PC-9 (cell line): ENCODE measurements around the gene NFASC. TPM values are rescaled to one million over a fixed set of nuclear protein-coding genes. Genes with fewer than 3 reads are reported as not detected.

Experiments
- BruUV-seq: library from RNA; stranded (reverse); fragments of 400-500 nt; replicated peaks from 2 replicates; lab custom pipeline; 2021; lab: Mats Ljungman, UMichigan
- CTCF ChIA-PET: fragments of 300-600 bp; sonication (Branson Sonifier 250); formaldehyde crosslinking; loops from one replicate; lab custom pipeline; 2022; ENCODE audit warnings: antibody characterized with exemption; lab: Charles Lee
- POLR2A ChIA-PET: fragments of 300-600 bp; sonication (Branson Sonifier 250); formaldehyde crosslinking; loops from one replicate; lab custom pipeline; 2022; ENCODE audit warnings: antibody characterized with exemption; ENCODE audit not compliant: unreplicated experiment; lab: Charles Lee
- DNase-seq, 2 experiments: peaks; one replicate each; pipeline versions ENCODE4 v3.0.0 to v3.0.0-alpha.2; 2015 to 2022; ENCODE audit warnings: mixed read lengths in 1 of 2
- H2AFZ ChIP-seq: fragments of 200-600 bp; sonication (generic); 2 replicates; pipeline ENCODE4 v1.8.1; 2017; ENCODE audit warnings: antibody characterized with exemption
- H3F3A ChIP-seq: fragments of 200-600 bp; sonication (generic); 2 replicates; pipeline ENCODE4 v1.8.1; 2017; ENCODE audit warnings: antibody characterized with exemption, mild to moderate bottlenecking, low read depth; ENCODE audit not compliant: insufficient read depth
- H3K27ac ChIP-seq: fragments of 200-600 bp; sonication (generic); 2 replicates; pipeline ENCODE4 v1.6.1; 2016; ENCODE audit warnings: mixed run types
- H3K27me3 ChIP-seq: fragments of 200-600 bp; sonication (generic); 2 replicates; pipeline ENCODE4 v1.6.1; 2016; ENCODE audit warnings: low read depth, mixed run types; ENCODE audit not compliant: insufficient read depth
- H3K36me3 ChIP-seq: fragments of 200-600 bp; sonication (generic); 2 replicates; pipeline ENCODE4 v1.6.1; 2016; ENCODE audit warnings: low read depth, mixed run types
- H3K4me1 ChIP-seq: fragments of 200-600 bp; sonication (generic); replicated peaks from 2 replicates; pipeline ENCODE4 v1.6.1; 2016; ENCODE audit warnings: mixed run types; ENCODE audit not compliant: insufficient read depth
- H3K4me2 ChIP-seq: fragments of 200-600 bp; sonication (generic); 2 replicates; pipeline ENCODE4 v1.6.1; 2017; ENCODE audit warnings: mixed run types
- H3K4me3 ChIP-seq: fragments of 200-600 bp; sonication (generic); 2 replicates; pipeline ENCODE4 v1.6.1; 2016; ENCODE audit warnings: mixed run types
- H3K79me2 ChIP-seq: fragments of 200-600 bp; sonication (generic); 2 replicates; pipeline ENCODE4 v1.6.1; 2017; ENCODE audit warnings: low read depth, mixed run types
- H3K9me2 ChIP-seq: fragments of 200-600 bp; sonication (generic); 2 replicates; pipeline ENCODE4 v1.8.1; 2017; ENCODE audit warnings: mild to moderate bottlenecking; ENCODE audit not compliant: insufficient read depth
- H3K9me3 ChIP-seq: fragments of 200-600 bp; sonication (generic); 2 replicates; pipeline ENCODE4 v1.8.1; 2016; ENCODE audit warnings: low read depth; ENCODE audit not compliant: insufficient read depth
- H4K20me1 ChIP-seq: fragments of 200-600 bp; sonication (generic); 2 replicates; pipeline ENCODE4 v1.8.1; 2017; ENCODE audit not compliant: insufficient read depth
- CTCF ChIP-seq: fragments of 200-600 bp; sonication (generic); conservative IDR thresholded peaks from 2 replicates; pipeline ENCODE4 v1.6.1; 2017; ENCODE audit warnings: mixed run types, antibody characterized with exemption, mild to moderate bottlenecking, moderate library complexity
- EZH2 ChIP-seq: fragments of 200-600 bp; sonication (generic); IDR thresholded peaks from 2 replicates; pipeline ENCODE4 v1.8.0; 2017; ENCODE audit warnings: antibody characterized with exemption, low read depth
- intact Hi-C: fragments of 100-400 bp; cut with micrococcal nuclease; formaldehyde crosslinking; loops from one replicate; pipeline ENCODE4 v1.10.0; 2022; ENCODE audit not compliant: unreplicated experiment
- total RNA-seq: library from RNA; stranded (reverse); gene quantifications from 2 replicates; pipeline ENCODE4 v1.2.3, GENCODE V29; 2021

NFASC gene
- total RNA-seq, 1 experiment from 2014 or later = not detected

- H3K4me1 ChIP-seq = no peaks in the 10 kb centered on the region
- BruUV-seq = no TSS peak
- H3K9me3 ChIP-seq = no peaks in the 10 kb centered on the region
- POLR2A ChIA-PET = no interaction called here
- H3K4me3 ChIP-seq = no peak overlapping the region
- H3K9me2 ChIP-seq = no peaks in the 10 kb centered on the region
- intact Hi-C loops = no loop called here
- no peak overlapping the region for H3K4me2 ChIP-seq
- H3K27ac ChIP-seq = no peak overlapping the region
- TF ChIP-seq EZH2 = no peak
- TF ChIP-seq CTCF = no peak
- no peaks in the 10 kb centered on the region for H3K79me2 ChIP-seq
- no peaks in the 10 kb centered on the region for H3F3A ChIP-seq
- no peaks in the 10 kb centered on the region for H3K36me3 ChIP-seq
- CTCF ChIA-PET = no interaction called here
- H3K27me3 ChIP-seq = peaks cover 81% of the 10 kb centered on the region
- DNase-seq = no peak
- no peaks in the 10 kb centered on the region for H4K20me1 ChIP-seq
- no peak overlapping the region for H2AFZ ChIP-seq
These were observed 8.1 kb downstream of the NFASC start for GRCh38 chr1:204878621-204879234.

- intact Hi-C loops = no loop called here
- CTCF ChIA-PET = no interaction called here
These were observed 8.7 kb downstream of the NFASC start for GRCh38 chr1:204879351-204879750.

GRCh38 chr1:204880906-204881305 is 10.2 kb downstream of the NFASC start:
- H3K4me2 ChIP-seq = no peak overlapping the region
- ChIA-PET POLR2A (no interaction called here), CTCF (no interaction called here)
- no peaks in the 10 kb centered on the region for H3K36me3 ChIP-seq
- H3F3A ChIP-seq = no peaks in the 10 kb centered on the region
- H3K4me1 ChIP-seq = no peaks in the 10 kb centered on the region
- H3K9me3 ChIP-seq = no peaks in the 10 kb centered on the region
- H3K27me3 ChIP-seq = peaks cover 67% of the 10 kb centered on the region
- no TSS peak for BruUV-seq
- H4K20me1 ChIP-seq = no peaks in the 10 kb centered on the region
- TF ChIP-seq CTCF = no peak
- TF ChIP-seq EZH2 = no peak
- H3K27ac ChIP-seq = no peak overlapping the region
- no peaks in the 10 kb centered on the region for H3K9me2 ChIP-seq
- no peak overlapping the region for H3K4me3 ChIP-seq
- H3K79me2 ChIP-seq = no peaks in the 10 kb centered on the region
- no peak for DNase-seq
- H2AFZ ChIP-seq = no peak overlapping the region
- intact Hi-C loops = no loop called here

More at GRCh38 chr1:204879351-204879750, 8.7 kb downstream of the NFASC start:
- Histone ChIP-seq H3K27me3 (peaks cover 74% of the 10 kb centered on the region), H3K4me2 (no peak overlapping the region), H4K20me1 (no peaks in the 10 kb centered on the region), H3K4me1 (no peaks in the 10 kb centered on the region), H3K27ac (no peak overlapping the region), H3F3A (no peaks in the 10 kb centered on the region), H3K36me3 (no peaks in the 10 kb centered on the region), H3K9me3 (no peaks in the 10 kb centered on the region), H2AFZ (no peak overlapping the region), H3K79me2 (no peaks in the 10 kb centered on the region), H3K4me3 (no peak overlapping the region), H3K9me2 (no peaks in the 10 kb centered on the region)
- BruUV-seq = no TSS peak
- TF ChIP-seq EZH2 (no peak), CTCF (no peak)
- POLR2A ChIA-PET = no interaction called here
- no peak for DNase-seq
